Measurements from ENCODE around the gene OCA2.

OCA2 gene

DNA sequence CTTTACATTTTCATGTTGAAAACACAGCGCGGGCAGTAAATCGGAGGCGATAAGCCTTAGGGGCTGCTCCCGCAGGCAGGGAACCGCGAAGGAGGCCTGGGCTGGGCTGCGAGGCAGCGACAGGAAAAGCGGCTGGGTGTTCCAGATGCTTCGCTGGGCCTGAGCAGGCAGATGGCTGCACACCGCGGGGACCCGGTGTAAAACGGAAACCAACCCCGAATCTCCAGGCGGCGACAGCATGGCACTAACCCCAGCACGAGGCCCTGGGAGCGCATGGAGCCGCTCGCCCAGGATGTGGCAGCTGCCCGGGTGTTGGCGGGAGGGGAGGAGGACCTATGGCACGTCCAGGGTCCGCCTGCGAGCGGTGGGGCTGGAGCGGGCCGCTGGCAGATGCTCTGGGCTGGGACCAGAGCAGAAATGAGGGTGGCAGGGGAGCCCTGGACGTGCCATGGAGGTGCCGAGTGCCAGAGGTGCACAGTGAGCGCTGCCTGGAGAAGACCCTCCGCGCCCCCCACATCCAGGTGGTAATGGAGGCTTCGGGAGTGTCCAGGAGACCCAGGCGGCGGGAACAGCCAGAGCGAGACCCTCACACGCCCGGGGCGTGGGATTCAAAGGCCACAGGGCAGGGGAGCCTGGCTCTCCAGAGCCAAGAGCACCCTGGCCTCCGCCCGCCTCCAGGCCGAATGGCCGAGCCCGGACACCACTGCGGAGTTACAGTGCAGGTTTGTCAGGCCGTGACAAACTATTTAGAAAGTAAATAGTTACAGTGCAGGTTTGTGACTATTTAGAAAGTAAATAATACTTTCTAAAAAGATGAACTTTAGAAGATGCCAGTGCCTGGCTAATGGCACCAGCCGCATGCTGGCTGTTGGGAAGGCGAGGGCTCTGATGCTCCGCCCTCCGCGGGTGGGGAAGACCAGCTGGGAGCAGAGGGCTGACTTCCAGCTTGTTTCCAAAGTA, 293.6 kb downstream of the OCA2 start:
- DNase-seq (ENCODE audit: extremely low read depth, low read depth), result no peak
- TF ChIP-seq, protein P1, sequence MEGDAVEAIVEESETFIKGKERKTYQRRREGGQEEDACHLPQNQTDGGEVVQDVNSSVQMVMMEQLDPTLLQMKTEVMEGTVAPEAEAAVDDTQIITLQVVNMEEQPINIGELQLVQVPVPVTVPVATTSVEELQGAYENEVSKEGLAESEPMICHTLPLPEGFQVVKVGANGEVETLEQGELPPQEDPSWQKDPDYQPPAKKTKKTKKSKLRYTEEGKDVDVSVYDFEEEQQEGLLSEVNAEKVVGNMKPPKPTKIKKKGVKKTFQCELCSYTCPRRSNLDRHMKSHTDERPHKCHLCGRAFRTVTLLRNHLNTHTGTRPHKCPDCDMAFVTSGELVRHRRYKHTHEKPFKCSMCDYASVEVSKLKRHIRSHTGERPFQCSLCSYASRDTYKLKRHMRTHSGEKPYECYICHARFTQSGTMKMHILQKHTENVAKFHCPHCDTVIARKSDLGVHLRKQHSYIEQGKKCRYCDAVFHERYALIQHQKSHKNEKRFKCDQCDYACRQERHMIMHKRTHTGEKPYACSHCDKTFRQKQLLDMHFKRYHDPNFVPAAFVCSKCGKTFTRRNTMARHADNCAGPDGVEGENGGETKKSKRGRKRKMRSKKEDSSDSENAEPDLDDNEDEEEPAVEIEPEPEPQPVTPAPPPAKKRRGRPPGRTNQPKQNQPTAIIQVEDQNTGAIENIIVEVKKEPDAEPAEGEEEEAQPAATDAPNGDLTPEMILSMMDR (IDR thresholded peaks at IDR 0.05; ENCODE audit: low read depth, low read length), result no peak

DNA sequence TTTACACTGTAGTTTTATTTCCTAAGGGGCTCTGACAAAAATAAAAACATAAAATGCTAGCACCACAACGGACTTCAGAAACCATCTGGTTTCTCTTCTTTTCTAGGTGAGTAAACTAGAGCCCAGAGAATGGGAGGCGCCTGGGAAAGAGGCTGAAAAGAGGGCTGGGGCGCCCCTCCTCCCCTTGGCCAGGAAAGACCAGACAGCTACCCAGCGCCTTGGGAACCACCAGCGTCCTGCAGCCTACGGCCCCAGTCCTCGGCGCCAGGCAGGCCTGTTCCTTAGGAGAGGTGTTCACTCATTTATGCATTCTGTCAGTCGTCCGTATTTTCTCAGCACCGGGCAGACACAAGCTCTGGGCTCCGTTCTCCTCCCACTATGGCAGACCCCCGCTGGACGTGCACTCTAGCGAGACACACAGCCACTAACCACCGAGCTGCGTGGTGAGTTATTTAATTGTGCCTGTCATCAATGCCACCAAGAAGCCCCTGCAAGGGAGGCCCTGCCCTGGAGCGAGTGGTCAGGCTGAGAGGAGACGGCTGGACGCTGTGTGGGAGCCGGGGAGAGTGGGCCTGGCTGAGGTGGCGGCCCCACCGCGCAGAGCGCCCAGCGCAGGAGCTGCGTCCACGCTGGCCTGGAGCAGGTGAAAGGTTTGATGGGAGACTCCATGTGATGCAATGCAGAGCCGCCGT, 294.4 kb downstream of the OCA2 start:
- TF ChIP-seq, protein P1 (IDR thresholded peaks at IDR 0.05; ENCODE audit: low read depth, low read length), result no peak
- no peak for DNase-seq (ENCODE audit: extremely low read depth, low read depth)

DNA sequence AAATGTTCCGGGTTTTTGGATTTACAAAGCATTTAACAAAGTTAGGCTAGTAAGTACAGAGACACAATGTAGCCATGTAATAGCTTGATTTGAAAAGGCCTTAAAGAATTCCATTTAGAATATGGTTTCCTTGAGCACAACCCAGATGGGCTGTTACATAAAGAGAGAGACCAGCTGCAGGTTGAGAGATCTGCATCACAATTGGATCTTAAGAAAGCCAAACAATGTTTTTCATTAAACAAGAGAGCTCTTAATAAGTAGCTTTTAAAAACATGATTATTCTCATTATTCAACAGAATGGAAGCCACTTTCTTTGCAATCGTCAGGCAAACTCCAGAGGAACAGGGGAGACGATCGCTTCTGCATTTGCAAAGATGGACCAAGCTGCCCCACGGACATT, 300.3 kb downstream of the OCA2 start:
- TF ChIP-seq, protein P1 (IDR thresholded peaks at IDR 0.05; ENCODE audit: low read depth, low read length), result no peak
- no peak for DNase-seq (ENCODE audit: extremely low read depth, low read depth)

DNA sequence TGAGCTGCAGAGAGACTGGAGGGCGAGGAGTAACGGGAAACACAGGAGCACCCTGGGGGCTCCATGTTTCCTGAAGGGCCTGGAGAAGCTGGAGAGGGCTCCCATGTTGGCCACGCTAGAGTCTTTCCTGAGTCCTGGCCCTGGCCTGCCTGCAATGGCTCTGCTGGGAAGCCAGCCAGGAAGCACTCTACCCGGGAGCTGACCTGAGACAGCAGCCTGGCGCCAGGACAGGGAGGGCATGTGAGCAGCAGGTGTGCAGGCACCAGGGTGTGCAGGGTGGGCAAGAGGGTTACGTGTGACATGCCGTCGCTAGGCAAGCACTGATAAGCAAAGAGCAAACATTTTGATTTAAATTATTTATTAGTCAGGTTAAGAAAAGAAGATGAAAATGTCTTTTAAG, 301.4 kb downstream of the OCA2 start:
- no peak for DNase-seq (ENCODE audit: extremely low read depth, low read depth)
- TF ChIP-seq, protein P1 (IDR thresholded peaks at IDR 0.05; ENCODE audit: low read depth, low read length), result no peak

DNA sequence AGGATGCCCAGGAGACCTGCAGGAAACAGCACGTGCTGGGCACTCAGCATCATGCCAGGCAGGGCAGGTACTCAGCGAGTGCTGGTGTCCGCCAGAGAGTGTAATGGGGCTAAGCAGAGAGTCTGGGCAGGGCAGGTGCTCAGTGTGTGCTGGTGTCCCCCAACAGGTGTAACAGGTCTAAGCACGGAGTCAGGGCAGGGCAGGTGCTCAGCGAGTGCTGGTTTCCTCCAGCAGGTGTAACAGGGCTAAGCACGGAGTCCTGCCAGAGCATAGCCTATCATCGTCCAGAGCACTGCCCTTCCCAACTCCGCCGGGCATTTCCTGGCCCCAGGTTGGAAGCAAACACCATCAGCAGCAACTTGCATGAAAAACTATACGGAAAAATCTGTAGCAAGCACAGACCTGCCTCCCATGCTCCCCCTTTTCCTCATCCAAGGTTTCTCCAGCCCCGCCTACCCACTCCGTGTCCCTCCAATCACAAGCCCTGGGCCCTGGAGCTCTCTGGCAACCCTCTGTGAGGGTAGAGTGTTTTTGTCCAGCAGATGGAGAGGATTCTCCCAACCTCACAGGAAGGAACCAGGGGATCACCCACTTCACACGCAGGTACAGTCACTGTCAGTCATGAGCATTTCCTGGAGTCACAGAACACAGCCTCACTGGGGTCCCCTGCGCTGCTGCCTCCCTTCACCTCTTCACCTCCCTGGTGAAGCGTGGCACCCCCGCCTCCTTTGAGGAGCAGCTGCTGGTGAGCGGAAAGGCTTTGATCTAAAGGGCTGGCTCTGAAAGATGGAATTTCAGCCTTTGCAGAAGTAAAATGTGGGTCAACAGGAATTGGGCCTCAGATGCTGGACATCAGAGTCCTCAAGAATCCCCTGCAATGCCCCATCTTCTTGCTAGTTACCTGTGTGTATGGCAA, 302.5 kb downstream of the OCA2 start:
- no peak for DNase-seq (ENCODE audit: extremely low read depth, low read depth)
- TF ChIP-seq, protein P1 (IDR thresholded peaks at IDR 0.05; ENCODE audit: low read depth, low read length), result no peak

DNA sequence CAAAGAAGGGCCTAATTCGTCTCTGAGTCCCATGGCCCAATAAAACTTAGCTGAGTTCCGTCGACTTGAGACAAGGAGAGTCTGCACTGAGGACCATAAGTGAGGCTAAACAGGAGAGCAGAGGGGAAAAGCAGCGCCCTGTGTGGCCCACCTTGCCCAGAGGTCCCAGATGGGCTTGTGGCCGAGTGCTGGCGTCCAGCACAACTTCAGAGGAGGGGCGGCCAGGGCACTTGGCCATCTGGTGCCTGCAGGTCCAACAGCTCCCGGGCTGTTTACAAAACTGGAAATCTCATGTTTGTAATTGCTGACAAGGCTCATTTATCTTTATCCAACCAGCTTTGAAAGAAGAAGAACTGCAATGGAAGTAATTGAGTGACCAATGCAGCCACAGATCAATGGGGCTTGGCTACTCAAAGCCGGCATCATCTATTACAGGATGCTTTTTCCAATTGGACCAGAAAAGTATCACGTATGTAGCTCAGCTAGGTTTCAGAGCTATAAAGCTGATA, 306.3 kb downstream of the OCA2 start:
- no peak for DNase-seq (ENCODE audit: extremely low read depth, low read depth)
- TF ChIP-seq, protein P1 (IDR thresholded peaks at IDR 0.05; ENCODE audit: low read depth, low read length), result no peak
